Suppressor macrophage (primary cell): Measurements from ENCODE around the gene PRDM10.
"Not testable (repeated sequence)": the region's sequence is repeated elsewhere in the genome, so short reads cannot be mapped to it uniquely, and the experiment has no call there.

Source experiments
- DNase-seq, 4 experiments: peaks; one replicate each; pipeline ENCODE4 v3.0.0-alpha.2; 2020 to 2022

Gene PRDM10

DNA sequence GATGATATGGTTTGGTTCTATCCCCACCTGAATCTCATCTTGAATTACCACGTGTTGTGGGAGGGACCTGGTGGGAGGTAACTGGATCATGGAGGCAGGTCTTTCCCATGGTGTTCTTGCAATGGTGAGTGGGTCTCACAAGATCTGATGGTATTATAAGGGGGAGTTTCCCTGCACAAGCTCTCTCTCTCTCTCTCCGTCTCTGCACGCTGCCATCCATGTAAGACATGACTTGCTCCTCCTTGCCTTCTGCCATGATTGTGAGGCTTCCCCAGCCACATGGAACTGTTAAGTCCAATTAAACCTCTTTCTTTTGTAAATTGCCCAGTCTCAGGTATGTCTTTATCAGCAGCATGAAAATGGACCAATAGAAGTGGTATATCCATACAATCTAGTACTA lies 13.2 kb upstream of the PRDM10 start:
- not testable (repeated sequence) for DNase-seq

DNA sequence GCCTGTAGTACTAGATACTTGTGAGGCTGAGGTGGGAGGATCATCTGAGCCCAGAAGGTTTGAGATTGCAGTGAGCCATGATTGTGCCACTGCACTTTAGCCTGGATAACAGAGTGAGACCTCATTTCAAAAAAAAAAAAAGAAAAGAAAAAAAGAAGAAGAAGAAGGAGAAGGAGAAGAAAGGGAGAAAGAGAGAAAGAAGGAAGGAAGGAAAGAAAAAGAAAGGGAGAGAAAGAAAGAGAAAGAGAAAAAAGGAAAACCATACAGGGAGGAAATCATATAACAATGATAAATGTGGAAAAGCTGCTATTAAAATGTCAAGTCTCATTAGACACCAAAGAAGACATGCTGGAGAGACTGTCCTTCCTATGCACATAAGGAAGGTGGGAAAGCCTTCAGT lies 5.7 kb upstream of the PRDM10 start:
- DNase-seq = no peak

DNA sequence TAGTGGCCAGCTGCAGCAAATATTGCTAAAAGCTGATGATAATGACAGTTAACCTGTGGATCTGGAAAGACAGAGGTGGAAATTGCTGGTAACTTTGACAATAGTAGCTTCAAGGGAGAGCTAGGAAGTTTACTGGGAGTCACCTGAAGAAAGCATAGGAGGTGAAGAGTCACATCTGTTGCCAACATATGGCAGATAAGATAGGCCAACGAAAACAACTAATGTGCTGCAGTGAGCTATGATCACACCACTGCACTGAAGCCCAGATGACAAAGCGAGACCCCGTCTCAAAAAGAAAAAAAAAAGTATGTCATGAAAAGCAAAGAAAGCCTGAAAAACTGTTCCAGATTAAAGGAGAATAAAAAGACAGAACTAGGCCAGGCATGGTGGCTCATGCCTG lies 4.3 kb upstream of the PRDM10 start:
- DNase-seq = no peak

DNA sequence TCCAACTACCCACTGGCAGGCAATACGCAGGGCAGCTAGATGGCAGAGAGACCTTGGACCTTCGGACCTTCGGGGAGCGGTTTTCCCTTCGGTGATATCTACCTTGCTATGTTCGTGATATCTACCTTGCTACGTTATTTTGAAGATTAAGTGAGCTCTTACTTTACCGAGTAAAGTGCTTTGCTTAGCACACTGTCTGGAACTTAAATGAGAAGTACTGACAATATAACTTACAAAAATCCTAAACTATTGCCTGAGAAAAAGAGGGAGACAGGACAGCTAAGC lies 1.0 kb upstream of the PRDM10 start:
- DNase-seq = no peak

DNA sequence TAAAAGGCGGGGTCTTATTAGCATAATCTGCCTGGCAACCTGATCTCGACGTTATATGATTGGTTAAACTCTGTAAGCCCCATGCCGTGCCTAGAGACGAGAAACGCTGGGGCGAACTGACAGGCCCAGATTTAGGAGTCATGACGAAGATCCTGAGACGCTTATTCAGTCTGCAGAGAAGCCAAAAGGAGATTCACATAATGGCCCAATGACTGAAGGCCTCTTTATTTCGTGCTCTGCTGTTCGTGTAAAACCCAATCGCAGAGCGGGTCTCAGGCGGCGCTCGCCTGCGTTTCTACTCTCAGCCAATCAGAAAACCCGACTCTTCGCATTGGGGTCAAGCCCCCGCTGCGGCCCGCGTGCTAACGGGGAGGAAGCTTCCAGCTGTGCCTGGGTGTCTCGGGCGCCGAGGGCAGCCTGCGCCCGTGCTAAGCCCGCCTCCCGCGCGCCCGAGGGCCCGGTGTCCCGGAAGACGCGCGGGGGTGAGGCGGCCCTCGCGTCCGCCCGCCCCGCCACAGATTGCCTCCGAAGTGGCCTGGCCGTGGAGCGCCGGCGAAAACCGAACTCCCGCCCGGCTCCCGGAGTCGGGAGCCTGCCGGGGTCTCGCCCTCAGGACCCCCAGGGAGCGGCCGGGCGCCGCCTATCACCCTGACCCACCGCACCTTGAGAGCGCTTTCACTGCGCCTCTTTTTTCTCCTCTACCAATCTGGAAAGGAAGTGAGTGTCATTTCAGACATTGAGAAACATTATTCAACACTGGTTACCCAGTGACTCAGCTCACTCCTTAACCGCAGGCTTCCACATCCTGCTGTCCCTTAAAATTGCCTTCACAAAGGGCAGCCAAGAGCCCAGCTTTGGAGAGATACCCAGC lies 446 bp upstream of the PRDM10 start:
- DNase-seq = peak; percentile 97 to 98 (median 98)

DNA sequence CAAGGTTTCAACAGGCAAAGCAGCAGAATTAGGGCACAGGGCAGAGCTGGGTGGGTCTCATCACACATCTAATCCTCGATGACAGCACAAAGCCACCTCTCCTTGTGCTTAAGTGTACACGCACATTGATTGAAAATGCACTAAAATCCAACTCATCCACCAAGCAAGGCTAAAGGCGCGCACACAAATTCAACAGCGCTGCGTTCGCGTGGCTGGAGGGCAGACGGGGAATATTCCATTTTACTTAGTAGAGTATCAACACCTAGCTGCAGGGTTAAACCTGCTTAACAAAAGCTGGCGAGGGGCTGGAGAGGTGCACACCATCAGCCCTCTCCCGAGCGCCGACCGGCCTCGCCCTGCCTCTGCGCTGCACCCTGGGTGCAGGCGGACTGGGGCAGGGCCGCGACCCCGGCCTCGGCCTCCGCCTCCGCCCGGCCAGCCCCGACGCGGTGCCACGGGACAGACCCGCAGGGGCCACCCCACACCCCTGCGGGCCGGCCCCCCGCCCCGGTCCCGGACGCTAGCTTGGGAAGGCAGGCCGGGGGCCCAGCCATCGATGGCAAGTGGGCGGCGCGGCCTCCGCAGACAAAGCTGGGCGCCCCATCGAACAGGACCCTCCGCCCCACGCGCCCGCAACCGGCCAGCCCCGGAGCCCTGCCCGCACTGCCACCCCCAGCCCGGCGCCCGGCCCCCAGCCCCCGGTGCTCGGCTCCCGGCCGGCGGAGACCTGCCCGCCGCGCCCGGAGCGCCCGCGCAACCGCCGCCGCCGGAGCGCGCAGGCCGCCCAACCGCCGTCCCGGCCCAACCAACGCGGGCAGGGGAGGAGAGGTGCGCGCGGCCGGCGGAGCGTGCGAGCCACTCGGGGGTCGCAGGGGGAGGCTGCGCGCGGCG lies 929 bp downstream of the PRDM10 start:
- peak; percentile 32 to 83 (median 59) for DNase-seq

DNA sequence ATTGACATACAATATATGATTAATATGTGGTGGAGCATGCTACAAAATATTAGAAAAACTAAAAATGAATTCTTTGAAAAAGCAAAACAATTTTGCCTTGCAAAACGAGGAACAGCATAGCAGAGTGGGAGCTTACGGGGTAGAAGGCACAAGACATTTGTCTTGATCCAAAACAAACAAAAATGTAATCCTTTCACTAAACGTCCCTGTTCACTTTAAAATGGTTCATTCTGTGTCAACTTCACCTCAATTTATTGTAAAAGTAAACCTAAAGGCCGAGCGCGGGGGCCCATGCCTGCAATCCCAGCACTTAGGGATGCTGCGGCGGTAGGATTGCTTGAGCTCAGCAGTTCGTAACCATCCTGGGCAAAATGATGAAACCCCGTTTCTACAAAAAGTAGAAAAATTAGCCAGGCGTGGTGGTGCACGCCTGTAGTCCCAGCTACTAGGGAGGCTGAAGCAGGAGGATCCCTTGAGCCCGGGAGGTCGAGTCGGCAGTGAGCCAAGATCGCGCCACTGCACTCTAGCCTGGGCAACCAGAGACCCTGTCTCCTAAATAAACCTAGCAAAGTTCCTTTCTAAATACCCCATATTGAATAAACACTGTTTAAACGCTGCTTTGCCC lies 2.0 kb downstream of the PRDM10 start:
- peak in 1 of 4 experiments; percentile 7 for DNase-seq

DNA sequence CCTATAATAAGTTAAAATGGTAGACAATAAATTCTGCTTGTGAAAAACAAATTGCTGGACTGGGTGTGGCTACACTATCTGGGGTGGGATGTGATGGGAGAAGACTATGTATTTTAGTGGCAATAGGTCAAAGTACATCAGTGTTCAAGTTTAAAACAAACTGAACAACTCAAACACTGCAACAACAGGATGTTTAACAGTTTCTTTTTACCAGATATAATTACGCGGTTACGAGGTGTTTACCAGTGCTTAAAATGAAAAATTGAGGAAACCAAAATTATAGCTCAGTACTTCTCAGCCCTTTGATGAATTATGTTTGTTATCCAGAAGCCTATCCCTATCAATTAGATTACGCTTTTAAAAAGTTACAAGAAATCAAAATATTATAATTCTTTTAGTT lies 3.2 kb downstream of the PRDM10 start:
- DNase-seq = no peak

DNA sequence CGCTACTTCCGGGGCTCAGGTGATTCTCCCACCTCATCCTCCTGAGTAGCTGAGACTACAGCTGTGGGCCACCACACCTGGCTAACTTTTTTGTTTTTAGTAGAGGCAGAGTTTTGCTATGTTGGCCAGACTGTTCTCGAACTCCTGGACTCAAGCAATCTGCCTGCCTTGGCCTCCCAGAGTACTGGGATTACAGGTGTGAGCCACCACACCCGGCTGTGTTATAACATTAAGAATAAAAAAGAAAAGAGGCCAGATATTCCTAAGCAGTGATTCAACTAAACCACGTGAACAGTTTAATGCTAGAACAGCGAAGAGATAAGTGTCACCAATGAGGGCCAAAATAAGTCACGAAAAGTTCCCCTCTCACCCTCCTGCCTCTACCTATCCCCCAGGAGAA lies 3.7 kb downstream of the PRDM10 start:
- no peak for DNase-seq

DNA sequence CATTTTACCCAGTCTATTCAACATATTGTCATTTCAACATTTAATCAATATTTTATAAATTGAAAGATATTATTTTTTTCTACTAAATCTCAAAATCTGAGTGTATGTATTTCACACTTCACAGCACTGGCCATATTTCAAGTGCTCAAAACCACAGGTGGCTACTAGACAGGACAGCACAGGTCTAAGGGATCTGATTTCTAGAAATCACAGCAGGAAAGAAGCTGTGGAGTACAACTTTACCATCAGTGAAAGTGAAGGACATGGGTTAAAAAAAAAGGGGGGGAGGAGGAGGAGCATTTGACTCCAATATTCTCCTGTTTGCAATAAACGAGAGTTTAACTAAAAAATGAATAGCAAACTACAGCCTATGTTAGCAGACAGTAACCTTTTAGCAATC lies 4.5 kb downstream of the PRDM10 start:
- DNase-seq = no peak

DNA sequence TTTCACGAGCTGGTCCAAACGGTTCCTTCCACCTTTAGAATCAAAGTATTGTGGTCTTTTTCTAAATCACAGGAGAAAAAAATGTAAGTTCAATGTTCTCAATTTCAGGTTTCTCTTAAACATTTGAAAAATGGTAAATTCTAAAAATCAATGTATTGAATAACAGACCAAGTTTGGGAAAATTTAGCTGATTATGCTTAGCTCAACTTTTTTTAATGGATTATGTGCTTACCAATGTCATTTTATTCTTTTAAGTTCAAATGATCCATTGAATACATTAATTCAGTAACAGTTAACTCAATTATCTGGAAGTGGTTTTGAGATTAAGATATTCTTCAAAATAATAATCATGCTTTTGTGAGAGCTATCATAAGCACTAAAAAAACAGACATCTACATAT lies 5.1 kb downstream of the PRDM10 start:
- DNase-seq = no peak

DNA sequence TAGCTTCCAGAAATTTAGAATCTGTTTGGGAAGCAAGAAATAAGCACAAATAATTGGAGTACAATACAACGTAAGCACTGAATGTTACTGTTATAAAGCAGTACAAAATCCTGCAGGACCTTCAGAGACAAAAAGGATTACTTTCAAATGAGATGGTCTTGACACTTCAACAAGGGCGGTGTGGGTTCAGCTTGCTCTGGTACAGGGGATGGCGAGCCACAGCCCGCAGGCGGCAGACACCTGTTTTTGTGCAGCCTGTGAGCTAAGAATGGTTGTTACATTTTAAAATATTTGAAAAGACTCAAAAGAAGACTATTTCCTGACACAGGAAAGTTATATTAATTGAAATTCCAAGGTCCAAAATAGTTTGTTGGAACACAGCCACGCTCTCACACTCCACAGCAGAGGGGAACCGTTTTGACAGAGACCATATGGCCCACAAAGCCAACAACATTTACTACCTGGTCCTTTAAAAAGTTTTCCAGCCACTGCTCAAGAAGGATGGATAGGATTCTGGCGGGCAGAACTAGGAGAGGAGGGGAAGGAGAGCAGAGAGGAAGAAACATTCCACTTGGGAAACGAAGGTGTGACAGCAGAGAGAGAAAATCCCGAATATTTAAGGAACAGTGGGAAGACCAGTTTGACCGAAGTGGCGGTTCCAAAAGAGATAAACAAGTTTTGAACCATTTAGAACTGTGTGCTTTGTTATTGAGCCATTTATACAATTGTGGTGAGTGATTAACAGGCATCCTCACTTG lies 6.3 kb downstream of the PRDM10 start:
- no peak for DNase-seq

DNA sequence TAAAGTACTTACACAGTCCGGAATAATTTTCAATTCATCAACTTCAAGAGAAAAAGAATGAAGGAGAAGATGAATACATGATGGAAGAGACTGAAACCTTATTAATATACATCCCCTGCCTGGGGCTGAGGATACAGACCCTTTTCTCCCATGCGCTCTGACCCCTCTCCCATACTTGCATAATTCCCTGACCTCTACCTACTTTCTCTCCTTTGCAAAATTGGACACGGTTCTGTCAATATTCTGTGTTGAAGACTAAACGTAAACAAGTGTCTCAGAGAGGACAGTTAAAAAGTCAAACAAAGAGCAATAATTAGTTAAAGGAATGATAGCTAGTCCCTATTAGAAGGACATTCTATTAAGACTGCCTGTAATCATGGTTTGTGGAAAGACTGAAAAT lies 7.5 kb downstream of the PRDM10 start:
- no peak for DNase-seq

DNA sequence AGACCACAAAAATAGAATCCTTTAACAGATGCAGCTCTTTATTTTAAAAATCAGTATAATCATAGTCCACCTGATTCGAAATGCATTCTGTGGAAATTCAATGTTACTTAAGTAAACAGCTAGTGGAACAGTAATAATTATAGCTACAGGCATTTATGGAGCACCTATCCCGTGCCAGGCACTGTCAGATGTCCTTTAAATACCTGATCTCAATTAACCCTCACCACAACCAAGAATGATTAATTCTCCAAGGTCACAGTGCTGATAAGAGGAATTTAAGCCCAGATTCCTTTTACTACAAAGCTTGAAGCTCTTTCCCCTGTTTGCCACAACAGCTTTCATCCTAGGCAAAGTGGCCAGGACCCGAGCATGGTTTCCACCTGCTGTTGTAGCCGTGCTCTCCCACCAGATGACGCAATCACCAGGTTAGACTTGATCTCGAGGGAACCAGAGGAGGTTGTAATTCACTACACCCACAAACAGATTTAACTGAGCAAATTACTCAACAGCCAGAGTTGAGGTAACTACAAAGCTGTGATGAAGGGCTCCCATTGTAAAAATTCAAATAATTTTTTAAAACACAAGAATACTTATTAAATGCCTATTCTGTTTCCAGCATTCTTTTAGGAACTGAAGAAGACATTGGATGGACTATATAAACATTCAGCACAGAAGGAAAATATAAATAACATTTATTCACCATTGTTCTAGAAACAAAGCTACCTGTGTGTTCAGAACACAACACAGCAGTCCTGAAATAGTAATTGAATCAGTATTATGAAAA lies 10.3 kb downstream of the PRDM10 start:
- DNase-seq = peak in 2 of 4 experiments; percentile 25 to 34

DNA sequence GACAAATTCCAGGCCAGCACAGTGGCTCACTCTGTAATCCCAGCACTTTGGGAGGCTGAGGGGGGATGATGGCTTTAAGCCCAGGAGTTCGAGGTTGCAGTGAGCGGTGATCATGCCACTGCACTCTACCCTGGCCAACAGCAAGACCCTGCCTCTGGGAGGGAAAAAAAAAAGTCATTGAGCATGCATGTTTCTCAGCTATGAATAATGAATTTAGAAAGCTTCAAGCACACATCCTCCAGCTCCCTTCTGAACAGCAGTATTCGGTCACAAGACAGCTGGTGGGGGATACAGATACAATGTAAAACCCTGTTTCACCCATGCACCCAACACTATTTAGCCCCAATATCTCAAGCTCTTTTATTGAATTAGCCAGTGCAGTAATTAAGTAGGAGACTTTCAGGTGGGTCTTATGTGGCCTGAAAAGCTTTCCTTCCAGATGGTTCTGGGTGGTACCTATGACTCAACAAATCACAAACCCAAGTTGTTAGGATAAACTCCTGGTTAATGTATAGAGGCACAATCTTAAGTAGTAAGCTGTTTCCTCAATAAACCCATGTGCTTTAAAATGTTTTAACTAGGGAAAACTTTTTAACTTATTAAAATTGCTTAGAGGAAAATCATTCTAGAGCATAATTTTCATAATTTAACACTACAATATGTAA lies 13.4 kb downstream of the PRDM10 start:
- no peak for DNase-seq

DNA sequence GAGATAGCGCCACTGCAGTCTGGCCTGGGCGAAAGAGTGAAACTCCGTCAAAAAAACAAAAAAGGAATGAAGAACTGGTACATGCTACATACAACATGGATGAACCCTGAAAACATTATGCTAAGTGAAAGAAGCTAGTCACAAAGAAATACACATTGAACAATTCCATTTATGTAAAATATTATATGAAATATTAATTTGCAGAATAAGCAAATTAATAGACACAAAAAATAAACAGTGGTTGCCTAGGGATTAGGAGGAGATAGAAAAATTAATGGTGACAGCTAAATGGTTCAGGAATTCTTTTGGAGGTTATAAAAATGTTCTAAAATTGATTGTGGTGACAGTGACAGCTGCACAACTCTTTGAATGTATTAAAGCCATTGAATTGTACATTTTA lies 14.7 kb downstream of the PRDM10 start:
- no peak for DNase-seq

DNA sequence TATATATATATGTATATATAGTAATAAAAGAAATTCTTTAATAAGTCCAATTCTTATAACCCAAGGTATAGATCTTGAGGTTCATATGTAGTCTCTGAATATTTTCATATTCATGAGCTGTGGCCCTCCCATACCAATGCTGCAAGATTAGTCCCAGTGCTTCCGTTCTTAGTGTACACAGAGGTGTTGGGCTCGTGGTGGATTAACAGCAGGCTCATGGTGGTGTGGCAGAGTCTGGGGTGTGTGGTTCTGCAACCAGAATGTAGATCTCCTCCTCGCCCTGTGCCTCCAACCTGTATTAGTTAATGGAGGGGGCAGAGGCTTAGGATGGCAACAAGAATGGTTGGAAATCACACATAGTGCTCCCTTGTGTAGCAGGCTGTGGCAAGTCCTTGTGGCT lies 16.8 kb downstream of the PRDM10 start:
- DNase-seq = no peak

DNA sequence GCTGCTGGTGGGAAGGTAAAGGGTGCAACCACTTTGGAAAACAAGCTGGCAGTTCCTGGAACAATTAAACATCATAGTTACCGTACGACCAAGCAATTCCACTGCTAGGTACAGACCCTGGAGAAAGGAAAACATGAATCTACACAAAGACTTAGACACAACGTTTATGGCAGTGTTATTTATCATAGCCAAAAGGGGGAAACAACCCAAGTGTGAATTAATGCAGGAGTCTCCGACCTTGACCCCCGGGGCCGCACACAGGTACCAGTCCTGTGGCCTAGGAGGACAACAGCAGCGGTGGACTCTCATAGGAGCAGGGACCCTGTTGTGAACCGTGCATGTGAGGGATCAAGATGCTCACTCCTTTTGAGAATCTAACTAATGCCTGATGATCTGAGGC lies 22.5 kb downstream of the PRDM10 start:
- DNase-seq = no peak

DNA sequence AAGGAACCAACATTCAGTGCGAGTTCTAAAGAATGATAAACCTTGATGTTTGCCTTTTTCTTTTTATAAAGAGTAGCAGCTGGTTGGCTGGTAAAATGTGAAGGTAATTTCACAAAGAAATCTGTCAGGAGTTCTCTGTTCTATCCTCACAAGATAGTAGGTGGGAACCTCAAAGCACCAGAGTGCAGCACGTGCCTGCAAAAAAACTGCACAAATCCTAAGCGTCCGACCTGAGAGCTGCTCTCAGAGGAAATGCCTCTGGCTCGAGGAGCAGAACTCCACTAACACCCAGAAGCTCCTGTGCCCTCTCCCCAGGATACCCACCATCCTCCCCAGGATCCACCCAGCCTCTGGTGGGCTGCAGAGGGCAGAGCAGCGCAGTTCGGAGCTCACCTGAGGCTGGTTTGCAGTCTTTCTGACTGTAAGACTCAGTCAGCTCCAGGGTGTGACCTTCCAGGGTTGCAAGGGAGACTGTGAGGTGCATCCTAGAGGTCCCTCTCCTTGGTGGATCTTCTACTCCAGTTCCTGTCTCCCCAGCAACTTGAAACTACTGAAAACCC lies 23.5 kb downstream of the PRDM10 start:
- no peak for DNase-seq

DNA sequence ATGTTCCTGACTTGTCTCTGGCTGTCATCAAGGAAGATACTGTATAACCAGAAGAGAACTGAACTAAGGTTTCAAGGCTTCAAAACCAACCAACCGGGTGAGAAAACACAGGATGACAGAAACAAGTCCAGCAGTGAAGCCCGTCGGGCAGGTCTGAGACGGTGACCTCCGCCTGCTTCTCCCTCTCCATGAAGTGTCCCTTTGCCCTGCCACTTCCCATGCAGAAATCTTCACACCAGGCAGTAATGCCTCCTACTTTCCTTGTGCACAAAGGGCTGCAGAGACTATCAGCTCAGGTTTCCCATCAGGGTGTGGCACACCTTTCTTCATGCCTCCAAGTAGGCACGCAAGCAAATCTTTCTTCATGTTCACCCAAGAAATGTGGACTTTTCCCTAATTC lies 24.2 kb downstream of the PRDM10 start:
- DNase-seq = no peak

DNA sequence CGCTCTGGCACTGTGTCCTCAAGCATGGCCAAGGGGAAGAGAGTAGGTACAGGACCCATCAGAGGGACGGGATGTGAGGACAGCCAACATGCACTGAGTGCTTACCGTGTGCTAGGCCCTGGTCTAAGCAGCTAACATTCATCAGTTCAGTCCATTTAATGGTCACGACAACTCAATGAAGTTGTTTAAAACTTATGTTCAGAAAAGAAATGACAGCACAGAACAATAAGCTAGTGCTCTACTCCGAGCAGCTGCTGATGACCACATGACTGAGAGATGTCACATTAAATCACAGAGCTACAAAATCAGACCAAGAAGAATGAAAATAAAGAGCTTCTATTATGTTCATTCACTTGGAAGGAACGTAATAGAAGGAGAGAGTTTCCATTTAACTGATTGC lies 26.3 kb downstream of the PRDM10 start:
- no peak for DNase-seq
